Uterus (tissue), 4 donors: ENCODE data around the gene TSHZ1. TPM values are rescaled to one million over a fixed set of nuclear protein-coding genes. Genes with fewer than 3 reads are reported as not detected.

ENCODE experiments used
- DNase-seq, 2 donors: peaks; one replicate each; pipeline ENCODE4 v3.0.0-alpha.2; 2019 to 2020
- H3K27ac ChIP-seq, 2 donors: fragments of 200-600 bp; sonication (generic); 1 replicate in 1 of 2; 2 replicates in 1 of 2; pipeline ENCODE4 v1.5.1; 2016 to 2018
- H3K27me3 ChIP-seq, 2 donors: fragments of 200-600 bp; sonication (generic); one replicate each; pipeline ENCODE4 v1.5.1; 2018 to 2019; ENCODE audit warnings: control low read depth in 1 of 2
- H3K36me3 ChIP-seq, 2 donors: fragments of 200-600 bp; sonication (generic); one replicate each; pipeline ENCODE4 v1.5.1; 2019; ENCODE audit warnings: control low read depth in 1 of 2
- H3K4me1 ChIP-seq, 2 donors: fragments of 200-600 bp; sonication (generic); one replicate each; pipeline ENCODE4 v1.5.1; 2018 to 2019; ENCODE audit warnings: control low read depth in 1 of 2
- H3K4me3 ChIP-seq, 2 donors: fragments of 200-600 bp; sonication (generic); 1 replicate in 1 of 2; 2 replicates in 1 of 2; pipeline ENCODE4 v1.5.1; 2018 to 2019; ENCODE audit warnings: mild to moderate bottlenecking in 1 of 2
- H3K9me3 ChIP-seq, 2 donors: fragments of 200-600 bp; sonication (generic); one replicate each; pipeline ENCODE4 v1.5.1; 2019; ENCODE audit warnings: control low read depth in 1 of 2
- POLR2A ChIP-seq, 2 donors: fragments of 450-650 bp; IDR thresholded peaks; one replicate each; pipeline ENCODE4 v1.6.1; 2016; ENCODE audit warnings: antibody characterized with exemption in 2 of 2, mild to moderate bottlenecking in 1 of 2, moderate library complexity in 1 of 2
- intact Hi-C: fragments of 100-400 bp; cut with DNase I; formaldehyde crosslinking; loops from one replicate; pipeline ENCODE4 v1.15.1; 2023; ENCODE audit warnings: low total_unique reads
- total RNA-seq, 4 donors: library from RNA; depleted of rRNA in 3 of 4; stranded (reverse); fragments of >200 nt in 3 of 4; gene quantifications; one replicate each; pipeline versions ENCODE4 v1.1.0 to v1.2.4, GENCODE V29; 2014 to 2023
- TF ChIP-seq, protein P1 (sequence below), 4 experiments: fragments of 200-600 bp in 2 of 4; fragments of 450-650 bp in 2 of 4; sonication (generic) in 2 of 4; IDR thresholded peaks; one replicate each; pipeline ENCODE4 v1.5.1; 2016 to 2019; ENCODE audit warnings: antibody characterized with exemption in 4 of 4, mild to moderate bottlenecking in 2 of 4, moderate library complexity in 1 of 4
- donor health status: DM: yes; HTN: yes; CAD: no.

TSHZ1 gene
- total RNA-seq, 4 donors from 2014 or later: 10.0 to 31.9 (median 21.4) TPM

DNA sequence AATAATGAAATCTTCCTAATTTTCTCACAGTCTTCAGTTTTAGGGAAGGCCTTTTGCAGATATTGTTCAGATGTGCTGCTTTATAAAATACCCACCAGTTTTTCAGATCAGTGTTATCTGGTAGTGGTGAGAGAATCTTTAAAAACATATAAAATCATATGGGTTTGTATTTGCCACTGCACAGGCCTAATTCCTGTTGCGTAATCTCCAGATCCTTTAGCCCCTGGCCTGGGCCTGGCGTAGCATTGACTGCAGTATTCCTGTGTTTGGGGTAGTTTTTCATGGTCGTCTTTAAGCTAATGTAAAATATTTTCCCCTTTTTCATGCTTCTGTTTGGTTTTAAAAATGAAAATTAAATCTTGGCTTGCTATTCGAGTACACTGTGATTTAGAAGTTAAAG is 43.2 kb downstream of the TSHZ1 start:
- Histone ChIP-seq H3K9me3 (no peaks in the 10 kb centered on the region), H3K27me3 (no peaks in the 10 kb centered on the region), H3K4me3 (no peak overlapping the region), H3K27ac (peak overlapping the region; percentile 15 to 60), H3K4me1 (peaks cover 0 to 6% of the 10 kb centered on the region in 2 donors), H3K36me3 (no peaks in the 10 kb centered on the region)
- intact Hi-C loops: no loop called here
- no peak for DNase-seq
- TF ChIP-seq, protein P1, sequence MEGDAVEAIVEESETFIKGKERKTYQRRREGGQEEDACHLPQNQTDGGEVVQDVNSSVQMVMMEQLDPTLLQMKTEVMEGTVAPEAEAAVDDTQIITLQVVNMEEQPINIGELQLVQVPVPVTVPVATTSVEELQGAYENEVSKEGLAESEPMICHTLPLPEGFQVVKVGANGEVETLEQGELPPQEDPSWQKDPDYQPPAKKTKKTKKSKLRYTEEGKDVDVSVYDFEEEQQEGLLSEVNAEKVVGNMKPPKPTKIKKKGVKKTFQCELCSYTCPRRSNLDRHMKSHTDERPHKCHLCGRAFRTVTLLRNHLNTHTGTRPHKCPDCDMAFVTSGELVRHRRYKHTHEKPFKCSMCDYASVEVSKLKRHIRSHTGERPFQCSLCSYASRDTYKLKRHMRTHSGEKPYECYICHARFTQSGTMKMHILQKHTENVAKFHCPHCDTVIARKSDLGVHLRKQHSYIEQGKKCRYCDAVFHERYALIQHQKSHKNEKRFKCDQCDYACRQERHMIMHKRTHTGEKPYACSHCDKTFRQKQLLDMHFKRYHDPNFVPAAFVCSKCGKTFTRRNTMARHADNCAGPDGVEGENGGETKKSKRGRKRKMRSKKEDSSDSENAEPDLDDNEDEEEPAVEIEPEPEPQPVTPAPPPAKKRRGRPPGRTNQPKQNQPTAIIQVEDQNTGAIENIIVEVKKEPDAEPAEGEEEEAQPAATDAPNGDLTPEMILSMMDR (IDR thresholded peaks at IDR 0.05): no peak
- TF ChIP-seq POLR2A (IDR thresholded peaks at IDR 0.05): no peak

DNA sequence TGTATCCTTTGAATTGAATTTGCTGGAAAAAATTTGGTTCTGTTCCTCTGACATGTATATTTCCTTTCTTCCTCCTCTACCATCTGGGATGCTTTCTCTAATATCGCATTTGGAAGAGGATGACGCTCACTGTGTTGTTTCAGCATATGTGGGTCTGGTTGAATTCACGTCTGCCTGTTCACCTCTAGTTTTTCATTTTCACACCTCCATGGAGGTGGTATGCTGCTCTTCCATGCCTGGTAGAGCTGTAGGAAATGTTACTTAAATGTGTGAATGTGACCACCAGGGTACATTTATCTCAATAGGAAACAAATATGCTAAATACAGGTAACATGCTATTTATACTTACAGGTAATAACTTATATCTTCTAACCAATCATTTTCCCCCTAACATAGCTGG is 44.5 kb downstream of the TSHZ1 start:
- no peaks in the 10 kb centered on the region for H3K36me3 ChIP-seq
- no peak for TF ChIP-seq POLR2A (IDR thresholded peaks at IDR 0.05)
- TF ChIP-seq, protein P1 (IDR thresholded peaks at IDR 0.05): no peak
- intact Hi-C loops: no loop called here
- no peak for DNase-seq
- H3K4me1 ChIP-seq: peaks cover 0 to 6% of the 10 kb centered on the region in 2 donors
- no peaks in the 10 kb centered on the region for H3K9me3 ChIP-seq
- H3K27ac ChIP-seq: no peak overlapping the region
- H3K27me3 ChIP-seq: no peaks in the 10 kb centered on the region
- no peak overlapping the region for H3K4me3 ChIP-seq

DNA sequence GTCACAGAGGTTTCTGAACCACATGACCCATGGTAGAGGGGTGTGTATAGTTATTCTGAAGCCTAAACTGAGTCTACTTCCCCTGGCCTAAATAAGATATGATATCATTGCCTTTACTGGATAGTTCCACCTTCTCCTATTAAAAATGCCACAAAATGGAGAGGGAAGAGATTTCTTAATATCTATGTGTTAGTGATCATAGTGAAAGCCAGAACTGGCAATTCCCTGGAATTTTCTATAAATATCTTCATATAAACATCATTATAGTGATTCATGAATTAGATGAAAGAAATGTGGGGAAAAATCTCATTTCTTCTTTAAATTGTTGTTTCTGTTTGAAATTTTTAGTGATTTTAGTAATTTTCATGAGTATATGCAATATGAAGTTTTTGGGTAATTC is 45.8 kb downstream of the TSHZ1 start:
- Histone ChIP-seq H3K36me3 (no peaks in the 10 kb centered on the region), H3K27me3 (no peaks in the 10 kb centered on the region), H3K9me3 (no peaks in the 10 kb centered on the region), H3K4me3 (no peak overlapping the region), H3K27ac (no peak overlapping the region), H3K4me1 (peaks cover 0 to 6% of the 10 kb centered on the region in 2 donors)
- DNase-seq: no peak
- no peak for TF ChIP-seq POLR2A (IDR thresholded peaks at IDR 0.05)
- TF ChIP-seq, protein P1 (IDR thresholded peaks at IDR 0.05): no peak
- intact Hi-C loops: no loop called here

DNA sequence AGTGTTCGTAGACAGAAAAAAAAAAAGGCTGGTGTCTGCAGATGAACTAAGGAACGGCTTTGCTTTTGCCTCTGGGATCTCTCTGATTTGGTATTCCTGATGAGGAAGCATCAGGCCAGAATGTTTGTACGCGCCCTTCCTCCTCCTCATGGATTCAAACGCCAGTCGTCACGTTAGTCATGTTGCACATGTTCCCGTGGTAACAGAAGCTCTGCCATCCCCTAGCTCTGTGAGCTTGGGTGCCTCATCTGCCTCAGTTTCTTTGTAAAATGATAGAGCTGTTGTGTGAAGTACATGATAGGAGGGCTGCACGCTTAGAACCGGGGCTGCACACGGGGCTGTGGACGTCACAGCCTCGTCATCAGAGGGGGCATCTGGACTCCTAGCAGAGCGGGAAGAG is 47.0 kb downstream of the TSHZ1 start:
- H3K27ac ChIP-seq: no peak overlapping the region
- no peaks in the 10 kb centered on the region for H3K27me3 ChIP-seq
- no peak overlapping the region for H3K4me3 ChIP-seq
- intact Hi-C loops: no loop called here
- no peaks in the 10 kb centered on the region for H3K36me3 ChIP-seq
- no peak for DNase-seq
- H3K4me1 ChIP-seq: peaks cover 0 to 6% of the 10 kb centered on the region in 2 donors
- H3K9me3 ChIP-seq: no peaks in the 10 kb centered on the region
- TF ChIP-seq, protein P1 (IDR thresholded peaks at IDR 0.05): no peak
- no peak for TF ChIP-seq POLR2A (IDR thresholded peaks at IDR 0.05)

DNA sequence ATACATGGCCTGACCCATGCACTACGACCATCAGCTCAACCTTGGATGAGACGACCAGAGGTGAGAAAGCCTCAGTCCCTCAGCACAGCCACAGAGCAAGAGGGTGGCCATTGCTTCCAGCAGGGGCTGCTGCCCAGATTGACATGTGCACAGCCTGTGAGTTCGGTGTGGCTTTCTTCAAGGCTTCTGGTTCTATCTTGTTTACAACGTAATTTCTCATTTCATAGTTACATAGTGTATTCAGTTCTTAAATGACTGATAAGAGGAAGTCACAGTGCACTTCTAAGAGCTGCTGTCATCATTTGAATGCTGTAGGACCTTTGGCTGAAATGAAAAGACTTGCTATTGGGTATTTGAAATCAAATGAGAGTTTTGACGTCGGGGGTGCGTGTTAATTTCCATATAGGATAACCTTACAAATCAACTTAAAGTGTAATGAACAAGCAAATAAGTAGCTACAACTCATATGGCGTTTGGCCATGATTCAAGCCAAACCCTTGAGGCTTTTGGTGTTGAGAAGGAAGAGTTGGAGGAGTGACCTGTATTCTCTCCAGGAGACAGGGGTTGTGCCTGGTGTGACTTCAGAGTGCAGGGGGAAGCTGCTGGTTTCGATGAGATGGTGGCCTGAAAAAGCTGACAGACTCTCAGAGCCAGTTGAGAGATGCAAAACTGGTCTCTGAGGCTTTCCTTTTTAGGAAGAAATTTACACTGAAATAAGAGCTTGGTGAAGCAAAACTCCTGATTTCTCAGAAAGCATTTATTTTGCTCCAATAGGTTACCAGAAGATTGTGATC is 51.0 kb downstream of the TSHZ1 start:
- H3K36me3 ChIP-seq: no peaks in the 10 kb centered on the region
- H3K9me3 ChIP-seq: no peaks in the 10 kb centered on the region
- DNase-seq: no peak
- H3K4me3 ChIP-seq: no peak overlapping the region
- H3K27ac ChIP-seq: no peak overlapping the region
- intact Hi-C loops: no loop called here
- no peak for TF ChIP-seq POLR2A (IDR thresholded peaks at IDR 0.05)
- TF ChIP-seq, protein P1 (IDR thresholded peaks at IDR 0.05): no peak
- no peaks in the 10 kb centered on the region for H3K4me1 ChIP-seq
- no peaks in the 10 kb centered on the region for H3K27me3 ChIP-seq
